Anterior cingulate cortex (tissue), 58 donors: ENCODE data around the gene STAB1.

Source experiments
- DNase-seq, 58 donors: peaks; one replicate each; lab custom pipeline; 2025; lab: John Stamatoyannopoulos, UW

Gene STAB1

DNA sequence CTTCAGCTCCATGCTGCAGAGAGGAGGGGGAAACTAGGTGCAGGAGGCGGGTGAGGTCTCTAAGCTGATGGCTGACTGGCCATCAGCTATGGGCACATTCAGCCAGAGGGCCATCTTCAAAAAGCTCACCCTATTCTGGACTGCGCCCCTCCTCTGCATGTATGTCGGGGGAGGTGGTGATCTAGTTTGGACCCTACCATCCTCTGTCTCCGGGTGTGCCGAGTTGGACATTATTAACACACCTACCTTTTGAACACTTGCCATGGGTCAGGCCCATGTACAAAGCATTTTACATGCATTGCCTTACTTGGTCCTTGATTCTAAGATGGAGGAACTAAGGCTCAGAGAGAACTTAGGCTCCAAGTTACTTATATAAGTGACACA lies 38.3 kb upstream of the STAB1 start:
- DNase-seq: no peak

DNA sequence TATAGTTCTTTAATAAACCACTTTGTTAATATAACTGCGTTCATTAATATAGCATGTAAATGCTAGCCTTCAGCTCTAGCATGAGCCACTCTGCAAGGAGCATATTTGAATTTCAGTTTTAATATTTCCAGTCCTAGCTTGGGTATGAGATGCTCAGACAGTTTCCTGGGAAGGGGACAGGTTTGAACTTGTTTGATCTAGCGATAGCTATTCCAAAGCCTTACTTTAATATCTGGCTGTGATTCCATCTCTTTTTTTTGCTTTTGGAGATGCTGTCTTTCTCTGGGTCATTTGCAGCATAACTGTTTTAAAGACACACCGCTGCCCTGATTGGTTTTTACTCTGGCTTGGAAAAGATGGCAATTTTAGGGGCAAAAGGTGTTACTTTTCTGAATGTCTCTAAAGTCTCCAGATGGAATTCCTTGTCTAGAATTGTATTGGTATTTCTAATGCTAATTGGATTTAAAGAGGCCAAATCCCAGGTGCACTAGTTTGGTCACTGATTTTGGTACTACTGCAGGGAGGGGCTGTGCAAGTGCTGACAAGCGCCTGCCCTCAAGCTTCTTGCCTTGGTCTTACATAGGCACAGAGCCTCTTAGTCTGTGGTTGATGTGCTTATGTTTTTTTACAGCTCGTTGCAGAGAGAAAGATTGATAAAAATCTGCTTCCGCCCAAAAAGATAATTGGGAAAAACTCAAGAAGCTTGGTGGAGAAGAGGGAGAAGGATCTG lies 36.9 kb upstream of the STAB1 start:
- no peak for DNase-seq

DNA sequence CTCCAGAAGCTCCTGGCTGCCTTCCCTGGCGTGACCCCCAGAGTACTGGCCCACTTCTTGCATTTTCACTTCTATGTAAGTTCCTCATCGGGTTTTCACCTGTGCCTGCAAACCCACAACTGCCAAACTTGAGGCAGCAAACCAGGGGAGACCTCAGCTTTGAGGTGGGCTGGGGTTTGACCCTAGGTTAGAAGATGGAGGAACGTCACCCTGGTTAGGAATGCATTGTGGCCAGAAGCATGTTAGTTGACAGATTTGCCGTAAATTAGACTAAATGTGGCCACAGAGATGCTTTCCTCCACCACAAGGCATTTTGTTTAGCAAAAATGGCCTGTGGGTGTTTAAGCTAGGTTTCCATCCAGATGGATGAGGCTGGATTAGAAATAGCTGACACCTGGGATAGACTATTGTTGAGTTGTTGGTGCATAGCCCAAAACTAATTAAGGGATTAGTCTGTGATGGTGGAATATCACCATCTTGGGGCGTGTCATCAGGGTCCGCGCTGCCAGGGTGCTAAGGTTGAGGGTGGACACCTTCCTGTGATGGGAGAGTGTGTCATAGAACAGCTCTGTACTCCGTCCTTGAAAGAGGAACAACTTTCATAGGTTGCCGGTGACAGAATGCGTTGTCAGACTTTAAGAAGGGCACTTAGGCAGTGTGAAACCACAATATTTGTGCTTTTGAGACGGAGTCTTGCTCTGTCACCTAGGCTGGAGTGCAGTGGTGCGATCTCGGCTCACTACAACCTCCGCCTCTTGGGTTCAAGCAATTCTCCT lies 36.2 kb upstream of the STAB1 start:
- no peak for DNase-seq

DNA sequence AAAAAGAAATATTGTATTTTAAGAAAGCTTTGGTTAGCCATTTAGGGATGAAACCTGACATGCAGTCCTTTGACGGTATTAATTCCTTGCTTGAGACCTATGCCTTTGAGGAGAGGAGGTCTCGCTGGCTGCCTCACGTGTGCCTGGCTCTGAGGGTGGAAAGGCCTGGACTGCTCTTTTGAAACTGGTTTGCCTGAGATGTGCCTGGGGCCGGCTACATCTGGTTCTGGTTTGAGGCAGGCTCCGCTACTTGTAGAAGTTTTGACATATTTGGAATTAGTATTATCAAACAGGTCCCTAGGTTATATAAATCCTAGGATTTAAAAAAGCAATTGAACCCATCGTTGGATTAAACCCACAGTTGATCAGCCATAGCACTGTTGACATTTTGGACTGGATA lies 33.3 kb upstream of the STAB1 start:
- DNase-seq: no peak

DNA sequence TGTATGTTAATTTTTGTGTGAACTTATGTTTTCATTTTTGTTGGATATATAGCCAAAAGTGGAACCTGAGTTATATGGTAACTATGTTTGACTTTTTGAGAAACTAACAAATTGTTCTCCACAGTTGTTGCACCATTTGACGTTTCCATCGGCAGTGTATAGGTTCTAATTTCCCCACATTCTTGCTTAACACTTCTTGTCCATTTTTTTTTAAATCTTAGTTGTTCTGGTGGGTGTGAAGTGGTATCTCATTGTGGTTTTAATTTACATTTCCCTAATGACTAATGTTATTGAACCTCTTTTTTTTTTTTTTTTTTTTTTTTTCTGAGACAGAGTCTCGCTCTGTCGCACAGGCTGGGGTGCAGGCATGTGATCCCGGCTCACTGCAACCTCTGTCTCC lies 31.7 kb upstream of the STAB1 start:
- no peak for DNase-seq

DNA sequence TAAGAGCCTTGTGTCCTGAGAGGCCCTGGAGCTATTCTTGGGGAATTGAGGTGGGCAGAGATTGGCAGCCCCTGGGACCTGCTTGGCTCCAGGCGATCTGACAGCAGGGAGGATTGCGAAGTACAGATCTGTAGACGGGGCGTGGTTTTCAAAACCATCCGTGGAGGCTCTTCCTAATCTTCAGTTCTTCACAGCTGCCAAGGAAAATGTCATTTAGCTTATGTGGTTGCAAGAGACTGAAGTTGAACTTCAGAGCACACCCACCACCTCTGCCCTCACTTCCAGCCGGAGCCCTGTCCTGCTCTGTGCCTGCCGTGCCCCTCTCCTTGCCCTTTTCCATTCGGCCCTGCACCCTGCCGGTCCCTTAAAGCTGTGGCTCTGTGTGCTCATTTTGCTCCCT lies 26.8 kb upstream of the STAB1 start:
- DNase-seq: peak in 6 of 58 donors; percentile 13 to 54 (median 37)

DNA sequence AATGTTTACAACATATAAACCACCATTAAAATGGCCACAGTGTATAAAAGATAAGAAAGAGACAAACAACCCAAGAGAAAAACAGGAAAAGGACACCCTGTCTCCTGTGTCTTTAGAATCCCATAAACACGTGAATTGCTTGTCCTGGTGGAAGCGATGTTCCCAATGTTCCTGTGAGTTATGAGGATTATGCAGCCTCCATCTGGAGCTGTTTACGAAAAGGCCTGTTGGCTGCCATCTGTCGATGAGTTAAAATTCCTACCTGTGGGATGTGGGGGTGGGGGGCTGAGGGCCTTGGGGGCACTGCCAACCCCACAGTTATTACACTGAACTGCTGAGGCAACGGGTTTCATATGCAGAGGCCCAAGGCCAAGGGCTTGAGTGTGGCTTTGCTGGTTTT lies 26.1 kb upstream of the STAB1 start:
- DNase-seq: peak in 2 of 58 donors; percentile 12 to 44

DNA sequence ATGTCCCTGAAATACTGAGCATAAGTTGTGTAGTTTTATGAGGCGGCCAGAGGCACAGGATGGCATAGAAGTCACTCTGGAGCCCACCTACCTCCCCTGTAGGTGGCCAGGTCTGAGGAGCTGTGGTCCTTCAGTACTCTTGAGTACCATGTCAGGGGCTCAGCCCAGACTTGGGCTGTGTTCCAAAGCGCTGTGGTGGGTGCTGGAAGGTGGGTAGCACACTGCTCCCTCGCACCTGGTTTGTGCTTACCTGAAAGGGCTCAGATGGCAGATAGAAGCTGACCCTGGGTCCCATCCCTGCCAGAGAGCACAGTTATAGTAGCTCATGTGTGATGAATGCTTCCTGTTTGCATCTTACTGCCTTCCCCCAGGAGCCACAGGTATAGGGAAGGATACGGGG lies 24.2 kb upstream of the STAB1 start:
- no peak for DNase-seq

DNA sequence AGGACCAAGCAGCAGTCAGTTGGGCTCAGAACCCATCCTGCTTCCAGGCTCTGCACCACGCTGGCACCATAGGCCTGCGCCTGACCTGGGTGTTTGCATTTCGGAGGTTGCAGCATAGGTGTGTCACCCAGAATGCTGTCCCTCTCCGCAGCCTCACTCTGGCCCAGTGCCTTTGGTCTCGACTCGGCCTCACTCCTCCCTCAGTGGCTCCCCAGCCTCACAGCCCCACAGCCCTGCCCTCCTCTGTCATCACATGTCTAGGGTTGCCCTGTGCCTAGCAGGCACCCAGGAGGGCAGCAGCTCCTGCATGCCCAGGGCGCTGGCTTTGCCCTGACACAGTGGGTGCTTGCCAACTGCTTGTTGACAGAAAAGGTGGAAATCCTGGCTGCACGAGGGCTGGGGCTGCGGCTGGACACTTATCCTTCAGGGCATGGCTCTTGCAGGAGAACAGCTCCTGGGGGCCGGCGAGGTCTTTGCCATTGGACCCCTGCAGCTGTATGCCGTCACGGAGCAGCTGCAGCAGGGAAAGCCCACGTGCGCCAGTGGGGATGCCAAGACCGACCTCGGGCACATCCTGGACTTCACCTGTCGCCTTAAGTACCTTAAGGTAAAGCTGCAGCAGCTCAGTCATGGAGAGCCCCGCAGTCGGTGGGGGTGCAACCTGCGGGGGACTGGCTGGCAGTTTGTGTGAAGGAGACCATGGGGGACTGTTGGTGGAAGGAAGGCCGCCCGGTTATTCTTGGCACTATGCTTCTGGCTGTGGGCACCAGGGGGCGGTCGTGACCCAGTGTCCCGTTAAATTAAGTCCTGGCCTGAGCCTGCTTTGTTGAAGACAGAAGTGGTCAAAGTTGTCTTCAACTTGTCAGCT lies 23.5 kb upstream of the STAB1 start:
- DNase-seq: peak in 34 of 58 donors; percentile 17 to 69 (median 38)

DNA sequence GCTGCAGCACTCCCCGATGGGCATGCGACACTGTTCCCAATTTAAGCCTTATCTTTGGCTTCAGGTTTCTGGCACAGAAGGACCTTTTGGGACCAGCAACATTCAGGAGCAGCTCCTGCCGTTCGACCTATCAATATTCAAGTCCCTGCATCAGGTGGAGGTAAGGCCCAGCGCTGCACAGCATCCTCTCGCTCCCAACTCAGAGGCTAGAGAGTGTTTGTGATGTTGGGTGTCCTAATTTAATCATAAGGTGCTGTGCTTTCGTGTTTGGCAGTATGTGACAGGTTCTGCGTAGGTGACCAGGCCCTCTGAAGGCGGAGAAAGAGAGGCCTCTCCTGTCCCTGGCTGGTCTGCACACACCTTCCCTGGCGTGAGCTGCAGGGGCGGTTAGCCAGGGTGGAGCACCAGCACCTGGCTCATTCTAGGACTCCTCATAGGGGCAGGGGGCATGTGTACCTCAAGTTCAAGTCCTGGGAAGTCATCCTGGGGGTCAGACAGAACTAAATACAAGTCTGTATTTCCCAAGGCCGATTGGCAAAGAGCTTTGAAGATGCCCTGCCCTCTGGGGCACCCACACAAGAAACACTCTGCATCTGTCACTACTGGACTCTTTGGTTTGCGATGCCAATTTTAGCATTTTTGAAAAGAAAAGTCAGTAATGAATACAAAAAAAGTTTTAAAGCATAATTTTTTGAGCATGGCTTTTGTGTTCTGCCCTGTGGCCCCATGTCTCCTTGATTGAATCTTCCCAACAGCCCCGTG lies 22.7 kb upstream of the STAB1 start:
- DNase-seq: no peak

DNA sequence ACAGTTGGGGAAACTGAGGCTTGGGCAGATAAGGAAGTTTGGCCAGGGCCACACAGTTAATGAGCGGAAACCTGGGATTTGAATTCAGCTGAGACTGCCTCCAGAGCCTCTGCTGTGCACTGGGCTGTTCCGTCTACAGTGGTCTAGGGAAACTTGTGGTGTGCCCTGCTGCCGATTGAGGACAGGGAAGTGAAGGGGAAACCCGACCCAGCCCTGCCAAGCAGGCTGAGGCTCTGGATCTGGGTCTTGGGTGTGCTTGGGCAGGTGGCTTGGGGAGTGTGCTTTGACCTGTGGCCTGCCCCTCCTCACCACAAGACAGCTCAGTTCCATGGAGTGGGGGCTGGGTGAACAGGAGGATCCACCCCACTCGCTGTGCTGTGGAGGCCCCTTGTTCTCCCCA lies 22.1 kb upstream of the STAB1 start:
- DNase-seq: no peak

DNA sequence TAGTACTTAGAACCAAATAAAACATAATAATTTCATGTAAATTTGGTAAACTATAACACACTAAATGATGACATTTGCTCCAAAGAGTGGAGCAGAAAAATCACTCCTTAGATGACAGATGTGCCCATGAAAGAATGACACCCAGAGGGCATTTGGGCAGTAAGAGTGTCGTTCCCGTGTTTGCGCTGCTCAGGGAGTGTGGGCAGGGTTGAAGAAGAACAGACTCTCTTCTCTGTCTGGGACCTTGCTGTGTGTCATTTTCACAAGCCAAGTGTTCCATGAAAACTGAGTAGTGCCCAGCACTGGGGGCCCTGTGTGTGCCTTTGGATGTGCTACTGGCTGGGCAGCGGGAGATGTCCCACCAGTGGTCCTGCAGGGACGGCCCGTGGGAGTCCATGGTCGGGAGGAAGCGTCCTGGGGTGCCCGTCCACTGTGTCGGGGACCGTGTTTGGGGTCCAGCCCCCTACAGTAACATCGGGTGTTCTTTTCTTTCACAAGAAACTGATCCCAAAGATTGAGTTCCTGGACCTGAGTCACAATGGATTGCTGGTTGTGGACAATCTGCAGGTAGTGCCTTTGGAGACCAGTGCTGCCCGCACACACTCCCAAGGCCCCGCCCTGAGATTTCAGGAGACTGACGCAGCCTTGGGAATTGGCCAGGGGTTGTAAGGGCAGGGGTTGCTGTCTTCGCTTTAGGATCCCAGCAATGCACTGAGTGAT lies 17.9 kb upstream of the STAB1 start:
- DNase-seq: no peak

DNA sequence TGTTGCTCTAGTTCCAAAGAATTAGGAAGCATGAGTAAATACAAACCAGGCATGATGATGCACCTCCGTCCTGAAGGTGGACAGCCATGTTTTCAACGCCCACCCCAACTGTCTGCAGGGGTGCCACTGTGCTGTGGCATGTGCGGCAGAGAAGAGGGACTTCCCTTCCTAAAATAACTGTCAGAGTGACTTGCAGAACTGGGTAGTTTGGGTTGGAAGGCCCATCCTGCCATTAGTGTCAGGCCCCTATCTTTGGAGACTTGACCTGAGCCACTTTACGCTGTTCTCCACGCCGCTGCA lies 17.4 kb upstream of the STAB1 start:
- DNase-seq: no peak

DNA sequence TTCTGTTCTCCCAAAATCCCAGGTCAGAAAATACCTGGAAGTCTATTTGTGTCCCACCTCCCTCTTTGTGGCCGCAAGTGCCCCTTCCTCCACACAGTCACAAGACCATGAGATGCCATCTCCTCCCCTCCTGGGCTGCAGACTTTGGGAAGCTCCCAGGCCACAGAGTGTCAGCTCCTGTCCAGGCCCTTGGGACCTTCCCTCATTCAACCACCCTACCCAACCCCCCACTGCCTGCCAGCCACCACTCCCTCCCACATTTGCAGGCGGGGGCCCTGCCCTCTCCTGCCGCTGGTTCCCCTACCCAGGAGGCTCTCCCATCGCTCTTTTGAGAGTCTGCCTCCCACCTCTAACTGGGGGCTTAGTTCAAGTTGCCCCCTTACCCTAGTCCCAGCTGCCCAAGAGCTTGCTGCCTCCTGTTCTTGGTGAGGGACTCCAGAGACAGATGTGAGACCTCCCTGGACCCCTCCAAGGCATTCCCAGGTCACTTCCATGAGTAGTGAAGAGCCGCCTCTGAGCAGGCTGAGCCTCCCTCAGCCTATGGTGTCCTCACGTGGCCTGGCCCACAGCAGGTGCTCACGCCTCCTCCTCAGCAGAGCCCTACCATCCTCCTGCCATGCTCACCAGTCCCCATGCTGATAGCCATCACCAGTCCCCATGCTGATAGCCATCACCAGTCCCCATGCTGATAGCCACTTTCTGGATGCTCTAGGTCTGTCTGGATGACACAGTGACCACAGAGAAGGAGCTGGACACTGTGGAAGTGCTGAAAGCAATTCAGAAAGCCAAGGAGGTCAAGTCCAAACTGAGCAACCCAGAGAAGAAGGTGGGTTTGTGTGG lies 15.9 kb upstream of the STAB1 start:
- DNase-seq: no peak

DNA sequence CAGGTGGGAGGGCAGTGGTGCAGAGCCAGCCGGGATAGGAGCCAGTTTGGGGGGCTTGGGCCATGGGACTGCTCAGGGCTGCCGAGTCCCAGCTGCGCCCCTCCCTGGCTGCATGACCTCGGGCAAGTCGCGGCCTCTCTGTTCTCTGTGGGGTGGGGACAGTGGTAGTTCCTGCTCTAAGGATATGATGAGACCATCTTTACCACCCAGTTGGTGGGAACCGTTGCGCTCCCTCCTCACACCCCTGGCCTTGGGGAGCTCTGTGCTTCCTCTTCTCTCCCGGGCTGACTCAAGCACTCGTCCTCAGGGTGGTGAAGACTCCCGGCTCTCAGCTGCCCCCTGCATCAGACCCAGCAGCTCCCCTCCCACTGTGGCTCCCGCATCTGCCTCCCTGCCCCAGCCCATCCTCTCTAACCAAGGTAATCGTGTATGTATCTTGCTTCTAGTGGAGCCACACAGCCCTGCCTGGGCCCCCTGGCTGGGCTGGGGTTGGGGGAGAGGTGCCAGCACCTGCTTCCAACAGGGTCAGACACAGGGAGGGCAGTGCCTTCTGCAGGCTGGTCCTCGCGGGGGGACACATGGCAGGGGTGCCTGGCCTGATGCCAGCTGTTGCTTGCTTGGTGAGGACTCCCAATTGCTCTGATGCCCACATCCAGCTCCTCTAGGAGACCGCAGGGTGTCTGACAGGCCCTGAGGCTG lies 15.1 kb upstream of the STAB1 start:
- DNase-seq: no peak

DNA sequence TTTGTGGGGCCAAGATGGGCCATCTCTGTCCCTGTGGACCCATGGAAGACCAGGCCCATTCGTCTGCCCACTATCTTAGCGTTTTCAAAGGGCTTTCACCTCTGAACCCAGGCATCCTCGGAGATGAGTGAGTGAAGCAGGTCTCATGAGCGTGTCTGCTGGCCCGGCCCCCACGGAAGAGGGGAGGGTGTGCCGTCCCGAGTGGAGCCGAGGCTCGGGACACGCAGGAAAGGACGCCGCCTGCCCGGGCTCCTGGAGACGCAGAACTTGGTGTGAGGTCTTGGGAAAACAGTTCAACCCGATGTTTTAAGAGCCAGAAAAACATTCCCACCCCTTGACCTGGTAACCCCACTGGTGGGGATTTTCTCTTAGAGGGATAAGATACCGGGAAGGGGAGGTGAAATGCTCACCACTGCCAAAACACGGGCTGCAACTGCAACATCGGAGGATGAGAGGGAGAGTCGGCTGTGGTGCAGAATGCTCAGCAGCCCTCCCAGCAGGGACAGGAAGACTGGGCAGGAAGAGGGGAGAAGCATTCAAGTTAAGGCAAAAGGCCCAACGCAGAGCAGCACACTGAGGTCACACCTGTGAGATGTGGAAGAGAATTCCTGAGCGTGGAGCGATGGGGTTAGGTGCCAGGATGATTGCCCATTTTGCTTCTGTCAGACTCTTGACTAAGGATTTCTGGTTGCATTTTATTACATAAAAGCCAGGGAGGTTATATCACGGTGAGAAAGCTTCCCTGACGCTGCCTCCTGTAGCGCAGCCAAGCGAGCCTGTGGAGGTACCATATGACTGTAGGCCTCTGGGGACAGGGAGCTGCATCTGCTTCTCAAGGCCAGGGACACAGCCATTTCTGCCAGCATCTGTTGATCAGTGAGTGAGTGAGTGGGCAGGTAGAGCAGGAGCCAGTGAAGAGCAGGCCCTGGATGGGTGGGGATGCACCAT lies 14.1 kb upstream of the STAB1 start:
- DNase-seq: peak in 9 of 58 donors; percentile 20 to 76 (median 43)

DNA sequence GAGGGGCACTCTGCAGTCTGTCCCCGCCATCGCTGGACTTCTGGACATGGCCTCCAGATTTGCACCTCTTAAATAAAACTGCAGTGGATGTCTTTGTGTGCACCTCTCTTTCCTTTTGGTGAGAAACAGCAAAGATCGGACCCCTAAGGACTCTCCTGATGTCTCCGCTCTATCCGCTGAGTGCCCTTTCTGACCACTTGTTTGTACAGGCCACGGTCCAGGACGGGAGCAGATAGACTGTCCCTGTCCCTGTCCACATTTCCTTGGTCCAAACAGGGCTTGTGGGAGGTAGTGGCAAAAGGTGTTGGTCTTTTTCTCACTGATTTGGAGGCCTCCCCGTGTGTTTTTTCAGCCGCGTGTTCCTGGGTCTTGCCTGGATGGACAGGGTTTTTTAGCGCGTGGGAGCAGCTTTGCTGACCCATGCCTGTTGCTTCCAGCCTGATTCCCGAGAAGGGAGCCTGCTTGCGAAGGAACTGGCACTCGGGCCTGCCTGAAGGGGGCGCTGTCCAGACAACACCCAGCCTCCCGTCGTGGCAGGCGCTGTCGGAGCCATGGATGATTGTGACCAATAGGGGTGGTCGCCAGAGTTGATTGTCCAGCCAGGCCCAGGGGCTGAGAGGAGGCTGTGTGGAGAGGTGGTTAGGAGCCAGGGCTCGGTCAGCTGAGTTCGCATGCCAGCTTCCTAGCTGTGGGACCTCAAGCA lies 13.2 kb upstream of the STAB1 start:
- DNase-seq: no peak
